ENCODE measurements around the gene LMAN2. TPM values are rescaled to one million over a fixed set of nuclear protein-coding genes. Genes with fewer than 3 reads are reported as not detected.
"Not testable (repeated sequence)": the region's sequence is repeated elsewhere in the genome, so short reads cannot be mapped to it uniquely, and the experiment has no call there.

Gene LMAN2
- total RNA-seq, 1 experiment from 2014 or later: 273 TPM

DNA sequence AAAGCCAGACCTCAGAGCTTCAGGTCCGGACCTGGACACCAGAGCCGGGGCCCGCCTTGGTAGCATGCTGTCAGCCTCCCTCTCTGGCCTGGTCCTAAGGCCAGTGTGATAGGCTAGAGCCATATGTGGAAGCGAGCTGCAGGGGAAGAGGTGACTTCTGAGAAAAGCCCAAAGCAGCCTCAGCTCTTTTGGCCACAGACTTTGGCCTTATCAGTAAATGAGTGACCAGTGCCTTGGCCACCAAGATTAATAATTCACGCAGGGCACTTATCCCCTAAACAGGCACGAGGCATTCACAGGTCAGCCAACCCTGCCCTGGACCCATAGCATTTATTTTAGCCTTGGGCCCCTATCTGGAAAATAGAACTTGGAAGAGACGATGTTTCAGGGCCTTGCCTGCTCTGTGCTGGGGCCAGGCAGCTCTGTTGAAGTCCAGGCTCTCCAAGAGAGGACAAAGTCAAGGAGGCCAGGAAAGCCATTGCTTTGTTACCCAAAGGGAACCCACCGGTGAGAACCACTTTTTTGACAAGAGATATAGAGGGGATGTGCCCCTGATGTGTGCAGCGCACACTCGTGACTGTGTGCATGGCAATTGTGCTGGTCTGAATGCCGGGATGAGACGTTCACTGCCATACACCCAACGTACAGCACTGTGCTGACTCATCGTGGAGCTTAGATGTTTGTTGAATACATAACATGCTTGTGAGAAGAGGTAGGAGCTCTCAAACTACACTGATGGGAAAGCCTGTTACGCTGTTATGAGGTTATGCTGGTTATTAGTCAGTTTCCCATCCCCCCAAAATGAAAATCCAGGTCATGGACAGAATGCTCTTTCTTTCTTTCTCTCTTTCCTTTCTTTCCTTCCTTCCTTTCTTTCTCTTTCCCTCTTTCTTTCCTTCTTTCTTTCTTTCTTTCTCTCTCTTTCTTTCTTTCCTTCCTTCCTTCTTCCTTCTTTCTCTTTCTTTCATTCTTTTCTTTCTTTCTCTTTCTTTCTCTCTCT is 27.7 kb upstream of the LMAN2 start:
- DNase-seq (ENCODE audit: low read depth): peak; percentile 33

DNA sequence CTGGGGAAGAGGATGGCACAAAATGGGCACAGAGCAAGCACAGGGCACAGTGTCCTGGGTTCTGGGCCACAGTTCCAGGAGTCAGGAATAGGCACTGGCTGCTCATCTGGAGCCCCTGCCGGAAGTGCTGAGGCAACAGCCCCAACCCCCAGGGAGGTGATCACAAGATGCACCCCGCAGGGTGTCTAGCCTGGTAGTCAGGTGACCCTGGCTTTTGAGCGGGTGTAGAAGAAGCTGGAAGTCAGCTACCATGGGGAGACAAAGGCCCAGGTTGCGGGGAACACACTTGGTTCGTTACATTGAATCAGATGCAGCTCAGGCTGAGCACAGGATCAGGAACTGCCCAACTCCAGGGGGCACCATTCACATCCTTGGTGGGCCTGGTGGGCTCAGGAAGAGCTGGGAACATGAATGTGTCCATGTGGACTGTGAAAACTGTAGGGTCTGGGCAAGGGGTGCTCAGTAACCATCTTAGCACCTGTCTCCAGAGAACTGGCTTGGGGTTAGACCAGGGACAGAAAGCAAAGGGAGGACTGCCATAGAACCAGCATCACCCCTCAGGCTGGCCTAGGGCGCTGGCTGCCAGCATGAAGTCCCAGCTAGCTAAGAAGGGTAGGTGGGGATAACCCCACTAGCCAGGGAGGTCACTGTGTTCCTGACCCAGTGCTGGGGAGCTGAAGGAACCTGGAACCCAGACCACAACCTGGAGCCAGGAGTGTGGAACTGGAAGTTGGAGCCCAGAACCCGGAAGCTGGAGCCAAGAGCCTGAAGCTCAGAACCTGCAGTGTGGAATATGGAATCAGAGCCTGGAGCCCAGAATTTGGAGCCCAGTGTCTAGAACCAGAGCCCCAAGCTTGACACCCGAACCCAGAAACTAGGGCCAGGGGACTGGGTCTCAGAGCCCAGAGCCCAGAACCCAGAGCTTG is 26.6 kb upstream of the LMAN2 start:
- no peak for DNase-seq (ENCODE audit: low read depth)

DNA sequence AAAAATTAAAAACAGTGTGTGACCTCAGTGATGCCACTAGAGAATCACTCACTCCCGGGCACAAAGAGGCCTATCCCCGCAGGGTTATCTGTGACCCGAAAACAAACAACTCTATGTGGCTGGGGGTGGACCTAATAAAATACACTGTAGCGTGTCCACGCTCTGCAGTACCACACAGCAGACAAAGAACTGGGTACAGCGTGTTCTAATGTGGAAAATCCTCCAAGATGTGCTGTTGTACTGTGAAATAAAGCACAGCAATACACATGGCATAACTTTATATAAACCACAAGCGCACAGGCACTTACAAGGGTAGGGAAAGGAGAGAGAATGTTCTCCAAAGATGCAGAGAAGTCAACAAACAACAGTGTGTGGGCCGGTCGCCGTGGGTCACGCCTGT is 24.6 kb upstream of the LMAN2 start:
- no peak for DNase-seq (ENCODE audit: low read depth)

DNA sequence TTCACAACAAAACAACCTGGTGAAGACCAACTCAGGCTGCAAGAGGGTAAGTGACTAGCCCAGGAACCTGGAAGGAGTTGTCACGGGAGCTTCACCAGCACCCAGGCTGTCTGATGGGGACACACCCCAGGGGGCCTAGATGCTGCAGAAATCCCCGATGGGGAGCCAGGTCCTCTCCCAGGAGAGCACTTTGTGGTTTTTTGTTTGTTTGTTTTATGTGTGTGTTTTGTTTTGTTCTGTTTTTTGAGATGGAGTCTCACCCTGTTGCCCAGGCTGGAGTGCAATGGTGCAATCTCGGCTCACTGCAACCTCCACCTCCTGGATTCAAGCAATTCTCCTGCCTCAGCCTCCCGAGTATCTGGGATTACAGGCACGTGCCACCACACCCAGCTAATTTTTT is 24.0 kb upstream of the LMAN2 start:
- not testable (repeated sequence) for DNase-seq (ENCODE audit: low read depth)

DNA sequence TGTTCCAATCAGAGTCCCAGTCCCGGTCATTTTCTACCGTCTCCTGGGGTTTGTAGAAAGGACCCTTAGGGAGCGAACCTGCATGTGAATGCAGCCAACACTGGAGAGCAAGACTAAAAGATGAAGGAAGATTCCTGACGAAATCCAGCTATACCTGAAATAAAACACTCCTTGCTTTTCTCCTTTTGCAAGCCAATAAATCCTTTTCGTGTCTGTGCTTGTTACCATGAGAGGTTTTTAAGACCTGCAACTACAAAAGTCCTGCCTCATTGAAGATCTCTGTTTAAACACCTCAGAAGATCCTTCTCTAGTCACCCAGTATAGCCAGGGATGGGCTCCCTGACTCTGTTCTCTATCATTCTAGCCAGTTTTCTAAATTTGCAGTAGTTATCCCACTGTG is 22.7 kb upstream of the LMAN2 start:
- no peak for DNase-seq (ENCODE audit: low read depth)

DNA sequence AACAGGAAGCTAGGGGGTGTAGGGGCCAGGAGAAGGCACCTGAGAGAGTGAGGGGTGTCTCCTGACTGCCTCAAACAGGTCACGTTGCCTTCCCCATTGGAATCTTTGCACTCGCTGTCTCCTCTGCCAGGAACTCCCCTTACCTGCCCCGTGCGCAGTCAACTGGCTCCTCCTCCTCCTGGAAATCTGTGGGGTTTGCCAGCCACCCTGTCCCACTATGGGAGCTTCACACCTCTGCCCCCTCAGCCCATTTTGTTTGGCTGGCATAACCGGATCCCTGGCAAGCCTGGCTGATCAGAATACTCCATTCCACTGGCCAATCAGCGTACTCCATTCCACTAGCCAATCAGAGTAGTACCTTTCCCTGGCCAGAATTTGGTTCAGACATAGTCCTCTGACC is 22.3 kb upstream of the LMAN2 start:
- no peak for DNase-seq (ENCODE audit: low read depth)

DNA sequence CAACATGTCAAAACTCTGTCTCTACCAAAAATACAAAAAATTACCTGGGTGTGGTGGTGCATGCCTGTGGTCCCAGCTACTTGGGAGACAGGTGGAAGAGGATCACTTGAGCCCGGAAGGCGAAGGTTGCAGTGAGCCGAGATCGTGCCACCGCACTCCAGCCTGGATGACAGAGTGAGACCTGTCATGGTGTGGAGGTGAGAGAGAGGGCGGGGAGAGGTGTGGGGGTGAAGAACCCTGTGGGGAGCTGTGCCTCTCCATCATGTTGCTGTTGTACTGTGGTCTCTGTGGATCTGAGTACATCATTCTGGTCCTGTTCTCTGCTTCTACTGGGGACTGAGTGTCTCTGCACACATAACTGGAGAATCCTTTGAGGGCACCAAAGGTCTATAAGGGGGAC is 21.4 kb upstream of the LMAN2 start:
- DNase-seq (ENCODE audit: low read depth): no peak

DNA sequence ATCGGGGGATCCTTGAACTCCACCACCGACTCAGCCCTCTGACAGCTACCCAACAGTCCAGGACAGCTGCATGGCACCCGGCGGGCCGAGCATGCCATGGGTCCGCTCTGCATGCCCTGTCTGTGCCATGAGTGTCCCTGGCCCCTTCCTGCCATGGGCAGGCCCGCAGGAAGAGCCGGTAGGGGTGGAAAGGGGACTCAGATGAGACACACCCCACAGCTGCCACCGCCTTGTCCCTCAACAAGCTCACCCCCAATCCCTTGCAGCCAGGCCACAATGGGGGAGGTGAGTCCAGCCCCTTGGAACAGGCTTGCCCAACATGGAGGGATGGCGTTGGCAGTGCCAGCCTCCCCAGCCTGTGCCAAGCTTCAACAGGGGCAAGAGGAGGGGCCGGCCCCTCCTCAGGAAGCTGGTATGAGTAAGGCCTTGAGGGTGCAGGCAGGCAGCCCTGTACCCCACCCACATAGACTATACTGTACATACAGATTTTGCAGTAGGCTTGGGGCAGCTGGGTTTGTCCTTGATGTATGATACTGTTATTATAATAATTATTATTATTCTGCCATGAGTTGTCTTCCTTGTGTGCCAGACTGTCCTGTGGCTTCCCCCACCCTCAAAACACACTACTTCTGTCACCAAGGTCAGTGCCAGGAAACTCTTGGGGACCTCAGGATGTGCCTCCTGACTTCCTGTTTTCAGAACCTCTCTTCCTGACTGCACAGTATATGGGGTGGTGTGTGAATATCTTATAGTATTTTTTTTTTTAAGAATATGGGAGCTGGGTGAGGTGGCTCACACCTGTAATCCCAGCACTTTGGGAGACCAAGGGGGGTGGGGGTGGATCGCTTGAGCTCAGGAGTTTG is 20.8 kb upstream of the LMAN2 start:
- DNase-seq (ENCODE audit: low read depth): no peak

DNA sequence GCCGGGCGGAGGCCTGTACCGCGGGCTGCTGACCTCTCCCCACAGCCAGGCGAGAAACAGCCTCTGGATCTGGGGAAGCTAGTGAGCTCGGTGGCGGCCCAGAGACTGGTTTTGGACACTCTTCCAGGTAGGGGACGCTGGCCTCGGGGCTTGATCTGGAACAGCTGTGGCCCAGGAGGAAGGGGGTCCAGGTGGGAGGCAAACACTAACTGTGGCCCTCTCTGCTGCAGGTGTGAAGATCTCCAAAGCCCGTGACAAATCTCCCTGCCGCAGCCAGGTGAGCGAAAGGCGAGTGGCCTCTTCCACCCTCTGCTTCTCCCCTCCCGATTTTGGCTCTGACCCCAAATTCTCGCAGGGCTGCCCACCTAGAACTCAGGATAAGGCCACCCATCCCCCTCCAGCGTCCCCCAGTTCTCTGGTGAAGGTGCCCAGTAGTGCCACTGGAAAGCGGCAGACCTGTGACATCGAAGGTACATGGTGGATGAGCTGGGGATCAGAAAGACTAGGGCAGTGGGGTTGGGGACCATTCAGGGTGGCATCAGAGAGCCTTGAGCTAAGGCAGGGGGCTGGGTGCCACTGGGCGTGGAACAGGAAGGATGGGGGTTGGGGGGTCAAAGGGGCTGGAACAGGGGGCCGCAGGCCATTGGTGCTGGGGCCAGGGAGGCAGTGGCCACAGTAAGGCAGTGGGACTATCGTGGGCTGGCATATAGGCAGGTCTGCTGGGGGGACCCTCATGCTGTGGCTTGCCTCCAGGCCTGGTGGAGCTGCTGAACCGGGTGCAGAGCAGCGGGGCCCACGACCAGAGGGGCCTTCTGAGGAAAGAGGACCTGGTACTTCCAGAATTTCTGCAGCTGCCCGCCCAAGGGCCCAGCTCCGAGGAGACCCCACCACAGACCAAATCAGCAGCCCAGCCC is 19.9 kb upstream of the LMAN2 start:
- DNase-seq (ENCODE audit: low read depth): no peak

DNA sequence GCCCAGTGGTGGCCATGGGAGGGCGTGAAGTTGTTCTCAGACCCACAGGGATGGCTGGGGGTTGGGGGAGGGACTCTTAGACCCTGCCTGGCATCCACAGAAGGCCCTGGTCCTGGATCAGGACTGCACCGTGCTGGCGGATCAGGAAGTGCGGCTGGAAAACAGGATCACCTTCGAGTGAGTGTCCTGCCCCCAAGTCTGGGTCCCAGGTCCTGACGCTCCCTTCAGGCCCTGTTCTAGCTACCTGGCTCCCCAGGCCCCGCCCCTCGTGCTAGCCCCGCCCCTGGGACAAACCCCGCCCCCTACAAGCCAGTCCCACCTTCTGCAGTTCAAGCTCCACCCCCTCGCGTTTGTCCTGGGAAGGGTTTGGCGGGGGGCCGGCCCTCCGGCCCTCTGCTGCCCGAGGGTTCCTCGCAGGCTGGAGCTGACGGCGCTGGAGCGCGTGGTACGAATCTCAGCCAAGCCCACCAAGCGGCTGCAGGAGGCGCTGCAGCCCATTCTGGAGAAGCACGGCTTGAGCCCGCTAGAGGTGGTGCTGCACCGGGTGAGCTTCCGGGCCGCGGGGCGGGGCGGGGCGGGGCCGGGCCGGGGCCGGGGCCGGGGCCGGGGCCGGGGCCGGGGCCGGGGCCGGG is 19.1 kb upstream of the LMAN2 start:
- peak; percentile 35 for DNase-seq (ENCODE audit: low read depth)

DNA sequence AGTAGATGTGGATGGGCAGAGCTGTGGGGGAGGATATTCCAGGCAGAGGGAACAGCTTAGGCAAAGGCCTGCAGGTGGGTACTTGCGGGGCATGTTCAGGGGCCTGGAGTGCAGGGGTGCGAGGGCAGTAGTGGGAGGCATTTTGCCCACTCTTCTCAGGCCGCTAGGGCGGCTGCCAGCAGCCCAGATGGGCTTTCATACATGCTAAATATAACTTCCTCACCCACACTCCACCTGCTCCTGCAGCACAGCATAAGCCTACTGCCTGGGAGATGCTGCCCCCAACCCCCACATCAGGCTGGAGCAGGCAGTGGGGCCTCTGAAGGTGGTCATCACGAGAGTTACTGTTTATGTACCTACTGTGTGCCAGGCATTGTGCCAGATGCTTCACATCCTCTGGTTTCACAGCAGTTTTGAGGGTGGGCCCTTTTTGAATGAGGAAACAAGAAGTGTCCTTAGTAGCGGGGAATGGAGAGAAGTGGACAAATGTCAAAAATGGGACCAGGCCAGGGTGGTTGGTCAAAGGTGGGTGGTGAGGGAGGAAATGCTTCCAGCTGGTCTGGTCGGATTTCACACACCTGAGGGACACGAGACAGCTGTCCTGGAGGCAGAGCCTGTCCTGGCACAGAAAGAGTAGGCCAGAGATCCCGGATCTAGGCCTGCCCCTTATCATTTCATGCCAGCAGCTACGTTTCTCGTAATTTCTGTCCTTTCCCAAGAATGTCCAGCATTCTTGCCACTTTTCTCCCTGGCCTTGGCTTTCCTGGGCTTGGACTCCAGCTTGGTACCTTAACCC is 18.4 kb upstream of the LMAN2 start:
- no peak for DNase-seq (ENCODE audit: low read depth)

DNA sequence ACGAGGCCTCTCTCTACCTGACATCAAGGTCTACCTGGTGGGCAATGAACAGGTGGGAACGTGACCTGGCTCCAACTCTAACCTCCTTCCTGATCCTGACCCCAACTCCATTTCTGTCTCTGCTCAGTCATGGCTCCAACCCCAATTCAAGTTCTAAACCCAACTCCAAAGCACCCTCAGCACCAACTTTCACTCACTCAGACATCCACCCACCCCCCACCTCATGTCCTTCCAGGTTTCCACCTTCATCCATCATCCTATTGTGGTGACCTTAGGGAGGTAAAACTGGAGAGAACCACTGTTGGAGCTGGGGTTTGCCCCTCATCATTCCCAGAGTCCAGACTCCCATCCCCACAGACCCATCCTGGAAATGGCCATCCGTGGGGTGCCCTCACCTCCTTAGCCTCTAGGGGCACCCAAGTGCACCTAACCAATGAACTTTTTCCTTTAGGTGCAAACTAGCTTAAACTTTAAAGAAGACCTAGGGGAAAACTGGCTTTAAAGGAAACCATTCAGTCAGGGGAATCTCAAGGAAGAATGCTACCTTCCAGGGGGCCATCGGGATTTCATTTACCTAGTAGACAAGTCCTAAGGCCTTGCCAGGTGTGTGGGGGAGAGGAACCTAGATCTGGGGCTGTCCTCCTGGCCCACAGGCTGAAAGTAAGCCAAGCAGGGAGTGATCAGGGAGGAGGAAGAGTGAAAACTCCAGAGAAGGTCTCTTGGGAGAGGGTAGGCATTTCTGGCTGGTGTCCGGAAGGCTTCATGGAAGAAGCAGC is 17.6 kb upstream of the LMAN2 start:
- peak; percentile 10 for DNase-seq (ENCODE audit: low read depth)

DNA sequence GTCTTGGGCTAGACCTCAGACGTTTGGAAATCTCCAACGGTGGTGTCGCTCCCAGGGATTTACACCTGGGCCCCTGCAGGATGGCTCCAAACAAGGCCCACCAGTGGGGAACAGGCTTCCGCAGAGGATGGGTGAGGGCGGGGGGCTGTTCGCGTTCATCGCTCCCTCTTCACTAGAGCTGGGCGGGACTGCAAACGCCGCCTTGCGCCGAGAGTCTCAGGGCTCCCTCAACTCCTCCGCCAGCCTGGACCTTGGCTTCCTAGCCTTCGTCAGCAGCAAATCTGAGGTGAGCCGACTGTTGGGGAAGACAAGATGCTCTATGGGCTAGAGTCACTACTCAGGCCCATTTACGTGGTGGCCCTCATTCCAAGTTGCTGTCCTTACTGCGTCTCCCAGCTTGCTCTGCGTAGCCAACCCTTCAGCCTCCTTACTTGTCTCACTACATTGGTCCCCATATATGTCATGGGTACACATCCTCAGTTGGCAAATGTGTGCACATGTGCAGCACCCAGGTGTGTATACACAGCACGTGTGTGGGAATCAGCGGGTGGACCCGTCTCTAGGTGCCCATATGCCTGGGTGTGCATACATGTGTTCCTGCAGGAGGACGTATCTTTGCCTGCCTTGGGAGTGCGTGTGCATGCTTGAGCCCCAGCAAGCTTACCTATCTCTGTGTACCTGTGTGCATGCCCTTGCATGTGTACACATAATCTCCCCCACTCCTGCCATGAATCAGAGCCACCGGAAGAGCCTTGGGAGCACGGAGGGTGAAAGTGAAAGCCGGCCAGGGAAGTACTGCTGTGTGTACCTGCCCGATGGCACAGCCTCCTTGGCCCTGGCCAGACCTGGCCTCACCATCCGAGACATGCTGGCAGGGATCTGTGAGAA is 16.8 kb upstream of the LMAN2 start:
- DNase-seq (ENCODE audit: low read depth): no peak

DNA sequence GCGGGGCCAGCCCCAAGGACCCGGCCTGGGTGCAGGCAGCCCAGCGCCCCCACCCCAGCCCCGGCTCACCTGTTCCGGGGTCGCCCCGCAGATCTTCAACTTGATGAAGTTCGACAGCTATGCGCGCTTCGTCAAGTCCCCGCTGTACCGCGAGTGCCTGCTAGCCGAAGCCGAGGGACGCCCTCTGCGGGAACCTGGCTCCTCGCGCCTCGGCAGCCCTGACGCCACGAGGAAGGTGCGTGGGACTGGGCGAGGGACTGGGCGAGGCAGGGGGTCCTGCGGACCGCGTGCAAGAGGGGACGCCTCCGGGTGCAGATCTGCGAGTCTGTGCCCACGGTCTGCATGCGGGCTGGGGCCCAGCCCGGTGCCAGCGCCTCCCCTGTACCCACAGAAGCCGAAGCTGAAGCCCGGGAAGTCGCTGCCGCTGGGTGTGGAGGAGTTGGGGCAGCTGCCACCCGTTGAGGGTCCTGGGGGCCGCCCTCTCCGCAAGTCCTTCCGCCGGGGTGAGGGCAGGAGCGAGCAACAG is 15.9 kb upstream of the LMAN2 start:
- DNase-seq (ENCODE audit: low read depth): no peak

DNA sequence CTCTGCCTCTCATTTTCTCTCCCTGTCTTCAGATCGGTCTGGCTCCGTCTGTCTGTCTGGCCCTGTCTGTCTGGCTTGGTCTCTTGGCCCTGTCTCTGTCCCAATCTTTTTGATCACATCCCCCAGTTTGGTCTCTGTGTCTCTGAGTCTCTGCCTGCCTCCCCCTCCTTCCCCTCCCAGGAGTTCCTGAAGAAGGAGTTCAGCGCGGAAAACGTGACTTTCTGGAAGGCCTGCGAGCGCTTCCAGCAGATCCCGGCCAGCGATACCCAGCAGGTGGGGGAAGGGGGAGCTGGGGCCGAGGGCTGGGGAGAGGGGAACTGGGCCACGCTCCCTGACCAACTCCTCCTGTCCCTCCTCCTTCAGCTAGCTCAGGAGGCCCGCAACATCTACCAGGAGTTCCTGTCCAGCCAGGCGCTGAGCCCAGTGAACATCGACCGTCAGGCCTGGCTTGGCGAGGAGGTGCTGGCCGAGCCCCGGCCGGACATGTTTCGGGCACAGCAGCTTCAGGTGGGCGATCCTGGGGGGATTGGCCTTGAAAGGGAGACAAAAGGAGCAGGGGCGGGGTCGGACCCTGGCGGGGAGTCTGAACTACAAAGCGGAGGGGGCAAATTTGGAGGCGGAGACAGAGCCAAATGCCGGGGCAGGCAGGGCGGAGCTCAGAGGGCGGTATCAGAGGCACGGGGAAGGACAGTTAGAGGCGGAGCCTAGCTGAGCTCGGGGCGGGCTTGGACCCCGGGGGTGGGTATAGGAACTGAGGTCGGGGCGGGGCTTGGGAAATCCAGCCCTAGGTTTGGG is 15.3 kb upstream of the LMAN2 start:
- peak; percentile 44 for DNase-seq (ENCODE audit: low read depth)

DNA sequence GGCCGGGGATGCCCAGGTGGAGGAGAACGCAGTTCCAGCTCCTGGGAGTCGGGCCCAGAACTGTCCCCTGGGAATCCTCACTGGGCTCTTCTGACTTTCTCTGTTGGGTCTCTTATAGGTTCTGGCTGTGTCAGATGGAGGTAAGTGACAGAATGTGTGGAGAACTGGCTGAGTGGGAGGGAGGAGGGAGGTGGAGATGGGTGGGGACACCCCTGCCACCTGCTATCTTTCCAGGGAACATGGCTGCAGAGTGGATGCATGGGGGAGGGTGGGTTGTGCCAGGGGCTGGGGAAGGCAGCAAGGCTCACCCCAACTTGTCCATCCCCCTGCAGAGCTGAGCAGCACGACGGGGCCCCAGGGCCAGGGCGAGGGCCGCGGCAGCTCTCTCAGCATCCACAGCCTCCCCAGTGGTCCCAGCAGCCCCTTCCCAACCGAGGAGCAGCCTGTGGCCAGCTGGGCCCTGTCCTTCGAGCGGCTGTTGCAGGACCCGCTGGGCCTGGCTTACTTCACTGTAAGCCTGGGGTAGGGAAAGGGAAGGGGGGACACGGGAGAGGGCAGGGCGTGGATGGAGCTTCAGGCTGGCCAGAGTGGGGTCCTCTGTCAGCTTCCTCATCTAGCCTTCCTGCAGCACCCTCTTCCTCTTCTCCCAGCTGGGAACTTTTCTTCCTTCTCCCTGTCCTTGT is 14.5 kb upstream of the LMAN2 start:
- DNase-seq (ENCODE audit: low read depth): no peak

All from RPMI7951 (cell line).